PFSK-1 (cell line): ENCODE results near the gene EIF4B.

Source experiments
- POLR2AphosphoS5 ChIP-seq: IDR thresholded peaks from 2 replicates; pipeline ENCODE4 v1.6.1; 2012; ENCODE audit warnings: low read depth, mild to moderate bottlenecking, control low read depth, low read length, moderate library complexity
- SIN3A ChIP-seq: IDR thresholded peaks from 2 replicates; pipeline ENCODE4 v1.6.1; 2012; ENCODE audit warnings: mild to moderate bottlenecking, low read length, moderate library complexity, borderline replicate concordance; ENCODE audit not compliant: insufficient read depth

DNA sequence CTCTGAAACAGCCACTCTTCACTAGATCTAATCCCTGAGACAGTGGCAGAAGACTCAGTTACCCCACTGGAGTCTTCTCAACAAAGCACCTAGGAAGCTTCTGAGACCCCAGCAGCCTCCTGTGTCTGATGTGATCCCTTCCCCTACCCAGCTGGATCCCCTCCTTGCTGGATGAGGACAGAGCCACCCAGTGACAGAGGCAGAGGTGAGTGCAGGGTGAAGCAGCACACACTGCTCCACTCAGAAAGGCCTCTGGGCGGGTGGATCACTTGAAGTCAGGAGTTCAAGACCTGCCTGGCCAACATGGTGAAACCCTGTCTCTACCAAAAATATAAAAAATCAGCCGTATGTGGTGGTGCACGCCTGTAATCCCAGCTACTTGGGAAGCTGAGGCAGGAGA is 70.2 kb downstream of the EIF4B start:
- no peak for TF ChIP-seq POLR2AphosphoS5
- no peak for TF ChIP-seq SIN3A
